Mesenchymal stem cell (in vitro differentiated cells and primary cell): Measurements from ENCODE around the gene SCYL2.
"Not testable (repeated sequence)": the region's sequence is repeated elsewhere in the genome, so short reads cannot be mapped to it uniquely, and the experiment has no call there.

Experiments used
- DNase-seq: peaks from one replicate; pipeline ENCODE4 v3.0.0-alpha.2; 2013
- H2AFZ ChIP-seq: one replicate; pipeline ENCODE4 v1.6.1; 2013; ENCODE audit warnings: low read depth, mild to moderate bottlenecking, control low read depth, inconsistent platforms, low read length, moderate library complexity
- H2AK5ac ChIP-seq: 2 replicates; pipeline ENCODE4 v1.6.1; 2013; ENCODE audit warnings: low read length, moderate library complexity, mild to moderate bottlenecking, inconsistent platforms; ENCODE audit not compliant: severe bottlenecking
- H2BK120ac ChIP-seq: one replicate; pipeline ENCODE4 v1.6.1; 2013; ENCODE audit warnings: low read depth, mild to moderate bottlenecking, inconsistent platforms, low read length, moderate library complexity
- H2BK12ac ChIP-seq, 2 experiments: one replicate each; pipeline ENCODE4 v1.6.1; 2013; ENCODE audit warnings: inconsistent platforms in 2 of 2, low read length in 2 of 2, mild to moderate bottlenecking in 2 of 2, moderate library complexity in 2 of 2, control low read depth in 1 of 2
- H2BK15ac ChIP-seq: one replicate; pipeline ENCODE4 v1.6.1; 2013; ENCODE audit warnings: mild to moderate bottlenecking, low read depth, inconsistent platforms; ENCODE audit not compliant: poor library complexity, severe bottlenecking
- H2BK5ac ChIP-seq: 2 replicates; pipeline ENCODE4 v1.6.1; 2013; ENCODE audit warnings: low read depth, mild to moderate bottlenecking, low read length, control low read depth, inconsistent platforms; ENCODE audit not compliant: poor library complexity, severe bottlenecking
- H3K14ac ChIP-seq, 2 experiments: one replicate each; pipeline ENCODE4 v1.6.1; 2013; ENCODE audit warnings: inconsistent platforms in 2 of 2, low read length in 2 of 2, control low read depth in 1 of 2, mild to moderate bottlenecking in 1 of 2, moderate library complexity in 1 of 2
- H3K18ac ChIP-seq, 2 experiments: one replicate each; pipeline ENCODE4 v1.6.1; 2013; ENCODE audit warnings: inconsistent platforms in 2 of 2, low read length in 2 of 2, control low read depth in 1 of 2, low read depth in 1 of 2, mild to moderate bottlenecking in 1 of 2
- H3K23ac ChIP-seq, 2 experiments: one replicate each; pipeline ENCODE4 v1.6.1; 2013; ENCODE audit warnings: inconsistent platforms in 2 of 2, low read length in 2 of 2, mild to moderate bottlenecking in 2 of 2, moderate library complexity in 2 of 2, control low read depth in 1 of 2
- H3K27ac ChIP-seq: 2 replicates; pipeline ENCODE4 v1.5.1; 2013; ENCODE audit warnings: mild to moderate bottlenecking, moderate library complexity, low read length, control low read depth, inconsistent platforms; ENCODE audit not compliant: poor library complexity, severe bottlenecking
- H3K27me3 ChIP-seq, 2 experiments: 2 replicates each; pipeline versions ENCODE4 v1.6.1 to v1.7.0; 2013; ENCODE audit warnings: low read length in 2 of 2, mild to moderate bottlenecking in 2 of 2, moderate library complexity in 2 of 2, control low read depth in 1 of 2, inconsistent platforms in 1 of 2; ENCODE audit not compliant: control insufficient read depth in 1 of 2, insufficient read depth in 1 of 2
- H3K36me3 ChIP-seq, 2 experiments: 2 replicates each; pipeline versions ENCODE4 v1.6.1 to v1.7.0; 2013; ENCODE audit warnings: low read length in 2 of 2, control low read depth in 1 of 2, inconsistent platforms in 1 of 2, low read depth in 1 of 2, mild to moderate bottlenecking in 1 of 2; ENCODE audit not compliant: insufficient read depth in 2 of 2, control insufficient read depth in 1 of 2
- H3K4ac ChIP-seq, 2 experiments: one replicate each; pipeline ENCODE4 v1.6.1; 2013; ENCODE audit warnings: inconsistent platforms in 2 of 2, low read length in 2 of 2, mild to moderate bottlenecking in 2 of 2, moderate library complexity in 2 of 2, control low read depth in 1 of 2, low read depth in 1 of 2
- H3K4me1 ChIP-seq: 2 replicates; pipeline ENCODE4 v1.6.1; 2013; ENCODE audit warnings: low read depth, low read length, control low read depth; ENCODE audit not compliant: control insufficient read depth, insufficient read depth
- H3K4me2 ChIP-seq: 2 replicates; pipeline ENCODE4 v1.6.1; 2013; ENCODE audit warnings: low read length, mild to moderate bottlenecking, inconsistent platforms; ENCODE audit not compliant: poor library complexity, severe bottlenecking
- H3K4me3 ChIP-seq, 2 experiments: 2 replicates each; pipeline versions ENCODE4 v1.5.1 to v1.7.0; 2013; ENCODE audit warnings: low read length in 2 of 2, mild to moderate bottlenecking in 2 of 2, control low read depth in 1 of 2, low read depth in 1 of 2; ENCODE audit not compliant: insufficient read depth in 1 of 2
- H3K79me1 ChIP-seq: replicated peaks from 2 replicates; pipeline ENCODE4 v1.6.1; 2013; ENCODE audit warnings: mild to moderate bottlenecking, control low read depth, low read length, inconsistent platforms; ENCODE audit not compliant: poor library complexity, severe bottlenecking
- H3K9ac ChIP-seq: 2 replicates; pipeline ENCODE4 v1.7.0; 2013; ENCODE audit warnings: mild to moderate bottlenecking, low read length, moderate library complexity
- H3K9me3 ChIP-seq: 2 replicates; pipeline ENCODE4 v1.7.0; 2013; ENCODE audit warnings: mild to moderate bottlenecking, low read length; ENCODE audit not compliant: control insufficient read depth
- H4K8ac ChIP-seq: one replicate; pipeline ENCODE4 v1.6.1; 2013; ENCODE audit warnings: inconsistent platforms, mild to moderate bottlenecking, low read length, moderate library complexity
- H4K91ac ChIP-seq: one replicate; pipeline ENCODE4 v1.6.1; 2013; ENCODE audit warnings: mild to moderate bottlenecking, low read length, inconsistent platforms
- WGBS: methylation state at CpG from one replicate; pipeline ENCODE4 v1.1.7; 2013; ENCODE audit warnings: mixed read lengths; 5-methylcytosine and 5-hydroxymethylcytosine counted together

The SCYL2 gene

DNA sequence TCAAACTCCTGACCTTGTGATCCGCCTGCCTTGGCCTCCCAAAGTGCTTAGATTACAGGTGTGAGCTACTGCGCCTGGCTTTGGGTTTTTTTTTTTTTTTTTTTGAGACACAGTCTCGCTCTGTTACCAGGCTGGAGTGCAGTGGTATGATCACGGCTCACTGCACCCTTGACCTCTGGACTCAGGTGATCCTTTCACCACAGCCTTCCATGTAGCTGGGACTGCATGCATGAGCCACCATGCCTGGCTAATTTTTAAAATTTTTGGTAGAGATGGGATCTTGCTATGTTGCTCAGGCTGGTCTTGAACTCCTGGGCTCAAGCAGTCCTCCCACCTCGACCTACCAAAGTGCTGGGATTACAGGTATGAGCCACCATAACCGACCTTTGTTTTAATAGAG is 44.8 kb upstream of the SCYL2 start:
- not testable (repeated sequence) for H2BK5ac ChIP-seq, H4K91ac ChIP-seq, H2BK12ac ChIP-seq, H3K4ac ChIP-seq, DNase-seq, H3K4me1 ChIP-seq, H3K79me1 ChIP-seq, H3K9ac ChIP-seq, H3K14ac ChIP-seq, H3K27ac ChIP-seq, H4K8ac ChIP-seq, H2BK15ac ChIP-seq, H3K4me3 ChIP-seq, H3K18ac ChIP-seq, H2AFZ ChIP-seq, H2BK120ac ChIP-seq, H3K27me3 ChIP-seq, H3K9me3 ChIP-seq, H3K4me2 ChIP-seq, H3K23ac ChIP-seq, H2AK5ac ChIP-seq
- WGBS = 94% methylated on average over 5 of the region's 6 CpGs
- peaks cover 9 to 71% of the 10 kb centered on the region in 2 experiments for H3K36me3 ChIP-seq

DNA sequence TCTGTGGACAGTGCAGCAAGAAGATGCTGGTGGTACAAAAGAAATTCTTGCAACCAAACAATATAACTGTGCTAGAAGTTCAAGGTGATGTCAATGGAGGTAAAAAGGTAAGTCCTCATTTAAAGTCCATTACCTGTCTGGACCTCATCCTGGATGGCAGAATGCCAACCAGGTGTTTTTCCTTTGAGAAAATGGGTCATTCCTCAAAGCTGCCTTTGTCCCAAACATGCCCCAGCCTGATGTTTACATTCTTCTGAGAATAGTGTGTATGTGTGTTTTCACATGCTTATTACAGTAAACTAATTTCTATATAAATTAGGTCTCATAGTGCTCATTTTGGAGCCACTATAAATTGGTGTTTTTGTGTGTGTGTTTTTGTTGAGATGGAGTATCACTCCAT is 41.5 kb upstream of the SCYL2 start:
- Histone ChIP-seq H3K27ac (no peak overlapping the region), H2BK120ac (no peak overlapping the region), H3K79me1 (no peaks in the 10 kb centered on the region), H3K27me3 (no peaks in the 10 kb centered on the region), H4K8ac (no peak overlapping the region), H4K91ac (no peak overlapping the region), H3K4me2 (no peak overlapping the region), H3K4ac (no peak overlapping the region), H3K23ac (no peak overlapping the region), H3K36me3 (peaks cover 9 to 38% of the 10 kb centered on the region in 2 experiments), H2BK5ac (no peak overlapping the region), H3K4me3 (no peak overlapping the region), H2AFZ (no peak overlapping the region), H3K18ac (no peak overlapping the region), H3K14ac (no peak overlapping the region), H2AK5ac (no peak overlapping the region), H3K9me3 (no peaks in the 10 kb centered on the region), H3K4me1 (no peaks in the 10 kb centered on the region), H2BK15ac (no peak overlapping the region), H3K9ac (no peak overlapping the region), H2BK12ac (no peak overlapping the region)
- DNase-seq = no peak

DNA sequence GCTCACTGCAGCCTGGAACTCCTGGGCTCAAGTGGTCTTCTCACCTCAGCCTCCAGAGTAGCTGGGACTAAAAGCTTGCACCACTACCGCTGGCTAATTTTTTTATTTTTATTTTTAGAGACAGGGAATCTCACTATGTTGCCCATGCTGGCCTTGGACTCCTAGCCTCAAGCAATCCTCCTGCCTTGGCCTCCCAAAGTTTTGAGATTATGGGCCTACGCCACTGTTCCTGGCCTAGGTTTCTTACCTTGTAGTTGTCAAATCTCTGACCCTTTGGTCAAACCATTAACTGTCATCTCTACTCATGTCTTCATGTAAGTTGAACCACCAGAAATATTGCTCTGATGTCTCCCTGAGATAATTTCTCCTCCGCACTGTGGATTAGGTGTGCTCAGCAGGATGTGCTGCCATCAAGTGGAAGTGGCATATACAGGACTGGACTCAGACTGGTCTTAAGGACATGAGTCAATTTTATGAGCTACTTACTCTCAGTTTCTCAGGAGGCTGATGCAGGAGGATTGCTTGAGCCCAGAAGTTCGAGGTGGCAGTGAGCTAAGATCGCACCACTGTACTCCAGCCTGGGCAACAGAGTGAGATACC is 37.8 kb upstream of the SCYL2 start:
- no peak overlapping the region for H3K14ac ChIP-seq
- no peak overlapping the region for H3K4ac ChIP-seq
- no peak overlapping the region for H2BK12ac ChIP-seq
- no peak overlapping the region for H3K27ac ChIP-seq
- no peak overlapping the region for H2AFZ ChIP-seq
- no peak overlapping the region for H4K91ac ChIP-seq
- H3K9ac ChIP-seq = no peak overlapping the region
- H2BK15ac ChIP-seq = no peak overlapping the region
- no peak overlapping the region for H4K8ac ChIP-seq
- H3K79me1 ChIP-seq = no peaks in the 10 kb centered on the region
- 98% methylated on average over 4 of the region's 5 CpGs for WGBS
- no peak overlapping the region for H2BK5ac ChIP-seq
- H3K4me3 ChIP-seq = no peak overlapping the region
- no peak overlapping the region for H2BK120ac ChIP-seq
- no peak overlapping the region for H3K18ac ChIP-seq
- no peaks in the 10 kb centered on the region for H3K27me3 ChIP-seq
- H3K36me3 ChIP-seq = peaks cover 0 to 12% of the 10 kb centered on the region in 2 experiments
- H3K23ac ChIP-seq = no peak overlapping the region
- DNase-seq = peak; percentile 12
- H3K4me2 ChIP-seq = no peak overlapping the region
- no peaks in the 10 kb centered on the region for H3K4me1 ChIP-seq
- H3K9me3 ChIP-seq = no peaks in the 10 kb centered on the region
- no peak overlapping the region for H2AK5ac ChIP-seq

DNA sequence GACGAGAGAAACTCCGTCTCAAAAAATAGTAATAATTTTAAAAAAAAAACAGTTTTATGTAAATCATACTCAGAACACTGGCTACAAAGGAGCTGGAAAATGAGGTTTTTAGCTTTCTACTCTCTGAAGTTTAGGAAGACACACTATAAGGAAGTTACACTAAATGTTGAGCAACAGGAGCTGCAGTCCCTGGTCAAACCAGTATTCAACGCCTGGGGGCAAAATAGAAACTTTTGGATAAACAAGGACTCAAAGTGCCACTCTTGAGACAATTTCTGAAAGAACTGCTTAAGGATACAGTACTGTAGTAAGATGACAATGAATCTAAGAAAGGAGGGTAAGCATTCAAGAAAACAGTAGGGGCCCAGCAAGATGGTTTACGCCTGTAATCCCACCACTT is 37.1 kb upstream of the SCYL2 start:
- 97% methylated on average over 2 of the region's 4 CpGs for WGBS
- Histone ChIP-seq H3K9me3 (no peaks in the 10 kb centered on the region), H4K91ac (no peak overlapping the region), H2AFZ (no peak overlapping the region), H2BK120ac (no peak overlapping the region), H3K23ac (no peak overlapping the region), H2BK12ac (no peak overlapping the region), H3K4me1 (no peaks in the 10 kb centered on the region), H3K18ac (no peak overlapping the region), H3K9ac (no peak overlapping the region), H3K14ac (no peak overlapping the region), H3K4ac (no peak overlapping the region), H2BK5ac (no peak overlapping the region), H3K36me3 (peaks cover 0 to 8% of the 10 kb centered on the region in 2 experiments), H2AK5ac (no peak overlapping the region), H2BK15ac (no peak overlapping the region), H3K27ac (no peak overlapping the region), H3K79me1 (no peaks in the 10 kb centered on the region), H3K27me3 (no peaks in the 10 kb centered on the region), H3K4me3 (no peak overlapping the region), H3K4me2 (no peak overlapping the region), H4K8ac (no peak overlapping the region)
- DNase-seq = peak; percentile 14
